ENCODE data around the gene DNLZ.

GRCh38 chr9:136314056-136314416, 49.5 kb downstream of the DNLZ start:
- no peak for TF ChIP-seq MAZ (IDR thresholded peaks at IDR 0.05; ENCODE audit: borderline replicate concordance, low read depth, low read length)
- no peak for TF ChIP-seq MXI1 (IDR thresholded peaks at IDR 0.05; ENCODE audit: borderline replicate concordance, low read depth, low read length)
